Endothelial cell of umbilical vein (primary cell): ENCODE data around the gene TMEM151B. TPM values are rescaled to one million over a fixed set of nuclear protein-coding genes. Genes with fewer than 3 reads are reported as not detected.

Experiments
- BruUV-seq: library from RNA; stranded (reverse); fragments of 400-500 nt; replicated peaks from 2 replicates; lab custom pipeline; 2021; lab: Mats Ljungman, UMichigan
- CTCF ChIA-PET: fragments of 300-600, 350-600 bp; sonication (Branson Sonifier 250); formaldehyde crosslinking; loops from one replicate; lab custom pipeline; 2021; ENCODE audit warnings: antibody characterized with exemption, inconsistent platforms; lab: Charles Lee
- POLR2A ChIA-PET: fragments of 300-600, 350-600 bp; sonication (Branson Sonifier 250); formaldehyde crosslinking; loops from one replicate; lab custom pipeline; 2021; ENCODE audit warnings: antibody characterized with exemption, inconsistent platforms; lab: Charles Lee
- DNase-seq: peaks from one replicate; pipeline ENCODE4 v3.0.0-alpha.2; 2011; ENCODE audit warnings: low read depth, low spot score
- FAIRE-seq: peaks from 2 replicates; lab custom pipeline; 2011; peaks lifted over from hg19 to GRCh38; lab: Jason Lieb, UNC
- H2AFZ ChIP-seq: 2 replicates; pipeline ENCODE4 v1.6.0; 2012; ENCODE audit warnings: low read depth, low read length, control low read depth, inconsistent platforms
- H3K27ac ChIP-seq: 2 replicates; pipeline ENCODE4 v1.5.1; 2011; ENCODE audit warnings: low read depth, mild to moderate bottlenecking, control low read depth, low read length, moderate library complexity; ENCODE audit not compliant: insufficient read depth
- H3K27me3 ChIP-seq, 2 experiments: 2 replicates each; pipeline versions ENCODE4 v1.6.0 to v1.6.1; 2011; ENCODE audit warnings: low read length in 2 of 2, mixed read lengths in 1 of 2; ENCODE audit not compliant: control insufficient read depth in 2 of 2, insufficient read depth in 2 of 2
- H3K36me3 ChIP-seq, 2 experiments: 2 replicates in 1 of 2; 3 replicates in 1 of 2; pipeline ENCODE4 v1.5.1; 2011; ENCODE audit warnings: low read length in 2 of 2, mild to moderate bottlenecking in 1 of 2, moderate library complexity in 1 of 2; ENCODE audit not compliant: control insufficient read depth in 2 of 2, insufficient read depth in 2 of 2; ENCODE audit errors: extremely low read depth in 1 of 2
- H3K4me1 ChIP-seq: 3 replicates; pipeline ENCODE4 v1.5.1; 2011; ENCODE audit warnings: mild to moderate bottlenecking, low read length; ENCODE audit not compliant: control insufficient read depth, insufficient read depth; ENCODE audit errors: extremely low read depth
- H3K4me2 ChIP-seq: 2 replicates; pipeline ENCODE4 v1.6.1; 2011; ENCODE audit warnings: low read length, control low read depth, mixed read lengths; ENCODE audit not compliant: insufficient read depth
- H3K4me3 ChIP-seq, 3 experiments: fragments of 200-600 bp in 1 of 3; sonication (generic), shearing (Covaris generic) in 1 of 3; replicated peaks in 1 of 3; 2 replicates each; pipeline ENCODE4 v1.5.1; 2011 to 2016; ENCODE audit warnings: control low read depth in 3 of 3, low read length in 3 of 3, mild to moderate bottlenecking in 2 of 3, inconsistent platforms in 1 of 3, low read depth in 1 of 3, moderate library complexity in 1 of 3; ENCODE audit not compliant: insufficient read depth in 1 of 3
- H3K79me2 ChIP-seq: 2 replicates; pipeline ENCODE4 v1.6.0; 2012; ENCODE audit warnings: low read length, inconsistent platforms; ENCODE audit not compliant: control insufficient read depth, insufficient read depth
- H3K9ac ChIP-seq: replicated peaks from 2 replicates; pipeline ENCODE3; 2011; ENCODE audit warnings: low read length, control low read depth; ENCODE audit not compliant: insufficient read depth; ENCODE audit errors: extremely low read depth
- H3K9me1 ChIP-seq: replicated peaks from 3 replicates; pipeline ENCODE4 v1.6.0; 2011; ENCODE audit warnings: mild to moderate bottlenecking, low read length; ENCODE audit not compliant: control insufficient read depth, insufficient read depth; ENCODE audit errors: extremely low read depth
- H3K9me3 ChIP-seq: replicated peaks from 2 replicates; pipeline ENCODE4 v1.5.1; 2012; ENCODE audit warnings: low read length, inconsistent platforms; ENCODE audit not compliant: control insufficient read depth, insufficient read depth
- H4K20me1 ChIP-seq: replicated peaks from 2 replicates; pipeline ENCODE3; 2011; ENCODE audit warnings: mild to moderate bottlenecking, low read length; ENCODE audit not compliant: control insufficient read depth, insufficient read depth; ENCODE audit errors: extremely low read depth
- CTCF ChIP-seq, 2 donors: IDR thresholded peaks; 1 replicate in 1 of 2; 2 replicates in 1 of 2; pipeline ENCODE4 v1.5.1; 2011; ENCODE audit warnings: low read length in 2 of 2, mild to moderate bottlenecking in 2 of 2, moderate library complexity in 2 of 2, control low read depth in 1 of 2, inconsistent platforms in 1 of 2, low read depth in 1 of 2; ENCODE audit not compliant: insufficient read depth in 1 of 2; ENCODE audit errors: extremely low read depth in 1 of 2
- EZH2 ChIP-seq: IDR thresholded peaks from 2 replicates; pipeline ENCODE4 v1.6.1; 2012; ENCODE audit warnings: borderline replicate concordance, low read depth, mild to moderate bottlenecking, moderate library complexity, low read length, inconsistent platforms; ENCODE audit not compliant: severe bottlenecking
- FOS ChIP-seq: IDR thresholded peaks from 2 replicates; pipeline ENCODE4 v1.6.1; 2011; ENCODE audit warnings: mild to moderate bottlenecking, low read length, moderate library complexity, borderline replicate concordance; ENCODE audit not compliant: insufficient read depth
- GATA2 ChIP-seq: IDR thresholded peaks from 2 replicates; pipeline ENCODE4 v1.7.0; 2011; ENCODE audit warnings: low read depth, mild to moderate bottlenecking, moderate library complexity, mixed read lengths, low read length; ENCODE audit not compliant: insufficient read length, insufficient read depth
- JUN ChIP-seq: IDR thresholded peaks from 2 replicates; pipeline ENCODE4 v1.6.1; 2011; ENCODE audit warnings: borderline replicate concordance, low read depth; ENCODE audit not compliant: insufficient read length, insufficient read depth
- MAX ChIP-seq: IDR thresholded peaks from 2 replicates; pipeline ENCODE4 v1.6.1; 2011; ENCODE audit not compliant: insufficient read depth, insufficient read length
- MYC ChIP-seq: IDR thresholded peaks from one replicate; pipeline ENCODE4 v1.6.1; 2011; ENCODE audit warnings: mild to moderate bottlenecking, low read depth, low read length
- POLR2A ChIP-seq: IDR thresholded peaks from 2 replicates; pipeline ENCODE4 v1.6.1; 2012; ENCODE audit warnings: low read depth, mild to moderate bottlenecking, control low read depth, low read length
- POLR2AphosphoS5 ChIP-seq: IDR thresholded peaks from 2 replicates; pipeline ENCODE4 v1.6.1; 2012; ENCODE audit warnings: low read depth, mild to moderate bottlenecking, control low read depth, low read length, moderate library complexity; ENCODE audit not compliant: insufficient read depth
- dilution Hi-C: fragments of 300-500 bp; cut with MboI; formaldehyde crosslinking; loops from one replicate; pipeline ENCODE4 v1.15.0; 2019; ENCODE audit warnings: low sequenced_read_pairs; ENCODE audit not compliant: extremely low pct_ligation_motif_present
- intact Hi-C: fragments of 100-400 bp; cut with micrococcal nuclease; formaldehyde crosslinking; loops from one replicate; pipeline ENCODE4 v1.10.0; 2022
- polyA plus RNA-seq, 4 experiments: library from polyadenylated mRNA; depleted of rRNA in 3 of 4; stranded (reverse) in 3 of 4; unstranded in 1 of 4; fragments of >200 nt; gene quantifications; 2 replicates each; pipeline versions ENCODE4 v1.2.1 to v1.2.3, GENCODE V29; 2011 to 2012; ENCODE audit warnings: missing spikeins in 1 of 4
- total RNA-seq: library from RNA; stranded (reverse); gene quantifications from 2 replicates; pipeline ENCODE4 v1.2.3, GENCODE V29; 2021

TMEM151B gene
- total and polyA plus RNA-seq, 2 donors (not counting 3 experiments of a cell fraction or from before 2014, with no cell fraction given), result 0.03 to 0.07 TPM

GRCh38 chr6:44220913-44221290, 49.3 kb upstream of the TMEM151B start:
- Histone ChIP-seq H3K9me3 (no peaks in the 10 kb centered on the region), H3K36me3 (no peaks in the 10 kb centered on the region), H3K4me2 (no peak overlapping the region), H3K9ac (no peak overlapping the region), H2AFZ (no peak overlapping the region), H3K9me1 (no peaks in the 10 kb centered on the region), H4K20me1 (no peaks in the 10 kb centered on the region), H3K4me3 (no peak overlapping the region), H3K27ac (peak overlapping the region; percentile 97), H3K79me2 (peaks cover 49% of the 10 kb centered on the region), H3K27me3 (no peaks in the 10 kb centered on the region), H3K4me1 (peaks cover 56% of the 10 kb centered on the region)
- TF ChIP-seq MAX (no peak), POLR2AphosphoS5 (no peak), EZH2 (no peak), JUN (no peak), POLR2A (no peak), FOS (no peak), CTCF (IDR thresholded peaks at IDR 0.05; ENCODE audit: extremely low read depth in 1 of 2, insufficient read depth in 1 of 2, low read depth in 1 of 2, low read length in 2 of 2) (no peak), GATA2 (no peak), MYC (no peak)
- dilution Hi-C loops, result no loop called here
- ChIA-PET CTCF (interaction anchor here (0.5 to 9.2 kb wide), 11 partner anchors 14 to 124 kb away, joined by 3 to 91 read pairs (median 5); partner anchors contain the start of genes HSP90AB1 and SPATS1), POLR2A (interaction anchor here (0.6 to 5.3 kb wide), 4 partner anchors 26 to 131 kb away, joined by 3 to 34 read pairs (median 8); partner anchors contain the start of gene HSP90AB1)
- intact Hi-C loops, result loop anchor here (1.0 to 2.0 kb wide), 5 partner anchors 13 to 49 kb away; partner anchors contain the start of gene SLC35B2
- BruUV-seq, result no TSS peak
- no peak for FAIRE-seq
- no peak for DNase-seq
